NCI-H748 treated with DMSO at 0.1 percent for 48 hours (cell line): ENCODE data around the gene C5orf47.

ENCODE experiments used
- DNase-seq: peaks from one replicate; lab custom pipeline; 2025; lab: John Stamatoyannopoulos, UW

The C5orf47 gene

DNA sequence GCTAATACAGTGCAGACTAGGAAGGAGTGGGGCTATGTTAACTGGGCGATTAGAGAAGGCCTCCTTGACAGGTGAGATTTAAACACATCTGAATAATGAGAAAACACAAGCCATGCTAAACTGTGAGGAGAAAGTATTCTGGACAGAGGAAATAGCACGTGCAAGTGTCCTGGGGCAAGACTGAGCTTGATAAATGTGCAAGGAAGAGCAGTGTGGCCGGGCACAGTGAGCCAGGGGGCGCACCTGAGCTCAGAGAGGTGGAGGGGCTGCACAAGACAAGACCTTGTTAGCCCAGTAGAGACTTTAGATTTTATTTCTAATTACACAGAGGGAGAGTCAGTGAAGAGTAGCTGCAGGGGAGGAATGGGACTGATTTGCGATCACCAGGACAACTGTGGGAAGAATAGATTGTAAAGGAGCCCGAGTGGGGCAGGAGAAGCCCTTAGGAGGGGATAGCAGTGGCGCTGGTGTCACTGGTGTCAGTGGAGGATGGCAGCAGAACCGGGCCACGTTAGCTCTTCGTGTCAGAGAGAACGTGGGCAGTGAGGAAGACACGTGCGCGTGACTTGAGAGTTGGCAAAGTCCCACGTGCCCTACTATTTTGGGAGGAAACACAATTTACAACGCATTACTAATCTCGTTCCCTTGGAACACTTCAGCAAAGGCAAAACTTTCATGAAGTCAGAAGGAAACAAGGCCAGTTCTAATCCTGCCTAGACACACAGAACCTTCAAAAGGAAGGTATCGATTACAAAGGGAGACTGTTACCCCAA, 17.9 kb upstream of the C5orf47 start:
- DNase-seq = no peak

- no peak for DNase-seq
Measured at GRCh38 chr5:173971681-173972345, 17.2 kb upstream of the C5orf47 start.

DNA sequence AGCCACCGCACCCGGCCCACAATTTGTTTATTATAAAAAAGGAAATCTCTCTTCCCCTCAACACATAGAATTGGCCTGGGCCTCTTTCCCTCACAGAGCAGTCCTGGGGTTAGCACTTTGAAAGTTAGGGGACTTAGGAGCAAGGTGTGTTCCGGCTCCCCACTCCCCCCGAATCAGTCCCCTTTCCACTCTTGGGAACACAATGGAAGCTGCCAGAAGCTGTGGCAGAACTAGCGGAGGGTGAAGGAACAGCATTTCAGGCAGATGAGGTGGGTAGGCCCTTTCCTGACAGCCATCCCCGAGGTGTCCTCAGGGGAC, 16.4 kb upstream of the C5orf47 start:
- DNase-seq = no peak

GRCh38 chr5:173972925-173973615, 15.9 kb upstream of the C5orf47 start:
- DNase-seq = peak; percentile 88

DNA sequence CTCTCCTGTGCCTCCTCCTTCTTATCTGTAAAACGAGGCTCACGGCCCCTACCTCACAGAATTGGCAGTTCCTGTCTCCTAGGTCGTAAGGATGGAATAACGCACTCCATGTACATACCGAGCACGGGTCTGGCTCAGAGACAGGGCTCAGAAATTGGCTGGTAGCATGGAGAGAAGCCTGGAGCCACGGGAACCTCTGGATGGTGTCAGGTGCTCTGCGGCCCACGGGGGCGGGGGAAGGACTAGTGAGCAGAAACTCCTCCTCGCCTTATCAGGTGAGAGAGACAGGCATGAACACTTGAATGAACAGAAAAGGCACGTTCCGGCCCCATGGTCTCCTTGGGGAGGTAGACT, 15.4 kb upstream of the C5orf47 start:
- no peak for DNase-seq

- DNase-seq = no peak
Measured at GRCh38 chr5:173974688-173975239, 14.2 kb upstream of the C5orf47 start.

DNA sequence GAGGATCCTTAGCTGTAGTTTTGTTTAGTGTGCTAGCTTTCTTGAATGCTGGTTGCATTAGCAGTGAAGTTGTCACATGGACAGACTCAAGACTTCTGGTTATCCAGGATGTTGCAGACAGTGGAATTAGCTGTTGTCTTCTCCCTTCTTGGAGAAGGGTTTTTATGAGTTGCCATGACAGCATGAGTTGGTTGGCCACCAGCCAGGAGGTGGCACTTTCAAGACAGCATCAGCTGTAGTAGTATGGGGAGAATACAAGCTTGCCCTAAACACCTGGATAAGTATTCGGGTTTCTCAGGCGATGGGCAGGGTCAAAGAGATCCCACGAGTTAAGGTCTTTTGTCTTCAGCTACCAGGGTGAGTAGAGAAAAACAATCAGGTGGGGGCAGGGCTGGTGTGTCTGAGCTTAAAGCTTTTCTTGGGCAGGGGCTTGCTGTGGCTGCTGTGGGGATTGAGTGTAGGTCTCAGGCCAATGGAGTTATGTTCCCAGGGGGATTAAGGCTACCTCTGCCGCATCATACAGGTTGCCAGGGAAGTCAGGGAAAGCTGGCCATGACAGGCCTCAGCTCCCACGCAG, 7.7 kb upstream of the C5orf47 start:
- DNase-seq = no peak

GRCh38 chr5:173984218-173984617, 4.8 kb upstream of the C5orf47 start:
- DNase-seq = no peak

- DNase-seq = no peak
Measured at GRCh38 chr5:173989432-173990082, 587 bp downstream of the C5orf47 start.

DNA sequence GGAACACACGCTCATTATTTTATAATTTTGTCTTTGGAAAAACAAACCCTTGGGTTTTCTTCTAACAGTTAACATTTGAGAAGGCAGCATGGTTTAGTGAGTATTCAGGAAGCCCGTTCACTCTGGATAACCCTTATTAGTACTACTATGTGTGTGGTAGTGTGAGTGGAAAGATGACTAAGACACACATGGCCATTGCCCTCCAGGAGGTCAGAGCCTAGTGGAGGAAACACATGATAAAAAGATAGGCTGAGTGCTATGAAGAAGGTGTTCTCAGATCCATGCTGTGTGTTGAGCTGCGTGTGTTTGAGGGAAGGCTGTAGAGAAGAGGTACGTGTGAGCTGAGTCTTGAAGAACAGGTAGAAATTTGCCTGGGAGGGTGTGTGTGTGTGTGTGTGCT, 8.4 kb downstream of the C5orf47 start:
- DNase-seq = no peak

GRCh38 chr5:173998531-173998930, 9.6 kb downstream of the C5orf47 start:
- no peak for DNase-seq

GRCh38 chr5:174000076-174000475, 11.1 kb downstream of the C5orf47 start:
- DNase-seq = no peak

DNA sequence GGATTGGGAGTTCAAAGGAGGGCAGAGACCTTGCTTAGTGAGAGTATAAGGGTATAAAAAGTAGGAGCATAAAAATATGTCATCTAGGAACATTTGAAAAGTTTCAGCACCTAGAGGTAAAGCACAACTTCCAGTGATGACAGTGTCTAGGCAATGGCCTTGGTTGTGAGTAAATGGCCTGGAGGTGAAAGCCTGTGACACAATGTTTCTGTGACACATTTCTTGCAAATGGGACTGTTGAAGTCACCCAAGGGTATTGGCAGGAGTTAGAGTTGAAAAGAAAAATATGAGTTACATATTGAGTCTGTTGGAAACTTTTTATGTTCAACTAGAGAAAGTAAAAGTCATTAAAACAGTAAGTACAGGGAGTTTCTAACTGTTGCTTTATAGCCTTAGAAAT, 14.8 kb downstream of the C5orf47 start:
- no peak for DNase-seq

- no peak for DNase-seq
Measured at GRCh38 chr5:174008922-174009321, 20.0 kb downstream of the C5orf47 start.

GRCh38 chr5:174010365-174010764, 21.4 kb downstream of the C5orf47 start:
- no peak for DNase-seq

GRCh38 chr5:174011441-174011840, 22.5 kb downstream of the C5orf47 start:
- DNase-seq = no peak

DNA sequence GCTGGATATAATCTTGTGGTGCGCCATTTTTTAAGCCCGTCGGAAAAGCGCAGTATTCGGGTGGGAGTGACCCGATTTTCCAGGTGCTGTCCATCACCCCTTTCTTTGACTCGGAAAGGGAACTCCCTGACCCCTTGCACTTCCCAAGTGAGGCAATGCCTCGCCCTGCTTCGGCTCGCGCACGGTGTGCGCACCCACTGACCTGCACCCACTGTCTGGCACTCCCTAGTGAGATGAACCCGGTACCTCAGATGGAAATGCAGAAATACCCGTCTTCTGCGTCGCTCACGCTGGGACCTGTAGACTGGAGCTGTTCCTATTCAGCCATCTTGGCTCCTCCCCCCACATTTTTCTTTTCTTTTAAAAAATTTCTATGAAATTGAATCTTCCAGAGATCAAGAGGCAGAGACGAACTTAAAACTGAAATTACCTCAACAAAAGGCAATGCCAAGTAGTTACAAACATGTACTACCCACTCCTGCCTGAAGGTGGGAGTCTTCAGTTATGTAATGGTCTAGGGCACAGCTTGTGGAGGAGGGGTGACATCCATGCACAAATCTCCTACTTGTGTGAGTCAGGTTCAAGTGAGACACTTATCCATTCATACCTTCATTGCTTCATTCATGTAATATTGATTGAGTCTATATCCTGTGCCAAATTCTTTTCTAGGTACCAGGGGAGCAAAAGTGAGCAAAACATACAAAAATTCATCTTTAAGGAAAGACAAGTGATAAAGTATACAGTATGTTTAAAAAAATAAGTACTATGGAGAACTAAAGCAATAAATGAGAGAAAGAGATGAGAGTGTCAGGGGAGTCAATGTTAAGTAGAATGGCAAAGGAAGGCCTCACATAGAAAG, 31.3 kb downstream of the C5orf47 start:
- peak; percentile 80 for DNase-seq

DNA sequence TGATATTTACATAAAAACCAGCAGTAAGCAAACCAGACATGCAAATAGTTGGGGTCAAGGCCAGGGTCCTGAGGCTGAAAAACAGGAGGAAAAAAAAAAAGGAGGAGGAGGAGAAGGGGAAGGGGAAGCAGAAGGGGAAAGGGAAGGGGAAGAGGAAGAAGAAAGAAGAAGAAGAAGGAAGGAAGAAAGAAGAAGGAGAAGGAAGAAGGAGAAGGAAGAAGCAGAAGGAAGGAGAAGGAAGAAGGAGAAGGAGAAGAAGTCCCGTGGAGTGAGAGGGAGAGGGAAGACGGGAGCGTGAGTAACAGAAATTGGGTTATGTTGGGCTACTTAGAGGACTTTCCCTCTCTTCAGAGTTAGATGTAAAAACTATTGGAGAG, 31.9 kb downstream of the C5orf47 start:
- no peak for DNase-seq

DNA sequence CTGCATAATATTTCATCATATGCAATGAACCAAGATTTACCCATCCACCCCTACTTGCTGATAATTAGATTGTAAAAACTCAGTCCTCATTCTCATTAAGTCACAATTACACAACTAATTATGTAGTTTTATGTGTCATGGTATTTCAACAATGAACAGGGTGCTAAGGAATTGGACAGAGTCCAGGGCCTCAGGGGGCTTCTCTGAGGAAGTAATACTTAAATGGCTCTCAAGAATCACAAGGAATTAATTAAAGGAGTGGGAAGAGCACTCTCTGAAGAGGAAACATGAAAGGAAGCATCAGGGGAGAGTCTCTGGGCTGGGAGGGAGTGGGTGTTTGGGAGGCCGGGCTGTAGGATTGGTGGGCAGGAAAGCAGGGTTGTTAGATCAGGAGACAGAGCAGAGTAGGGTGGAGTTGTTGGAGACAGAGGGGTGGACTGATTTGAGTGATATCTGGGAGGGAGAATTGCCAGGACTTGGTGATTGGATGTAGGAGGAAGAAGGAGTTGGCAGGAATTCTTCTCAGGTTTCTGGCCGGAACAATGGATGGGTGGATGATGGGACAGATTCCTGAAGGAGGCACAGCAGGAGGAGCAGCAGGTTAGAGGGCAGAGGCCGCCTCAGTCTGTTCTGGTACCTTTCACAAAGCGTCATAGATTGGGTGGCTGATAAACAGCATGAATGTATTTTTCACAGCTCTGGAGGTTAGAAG, 33.6 kb downstream of the C5orf47 start:
- no peak for DNase-seq

- DNase-seq = no peak
Measured at GRCh38 chr5:174030286-174030685, 41.3 kb downstream of the C5orf47 start.
